ENCODE data around the gene GRPEL2.

GRCh38 chr5:149301049-149301743, 44.1 kb upstream of the GRPEL2 start:
- TF ChIP-seq POLR2A (IDR thresholded peaks at IDR 0.05) (no peak), CTCF (IDR thresholded peaks at IDR 0.05) (no peak)

All from upper lobe of left lung (tissue), 4 donors.